HEK293 (cell line): ENCODE measurements around the gene NRL.

Experiments
- CTCF ChIP-seq: fragments of 450-650 bp; formaldehyde crosslinking; IDR thresholded peaks from 2 replicates; pipeline ENCODE4 v1.5.1; 2016; ENCODE audit warnings: missing biosample characterization, missing genetic modification characterization
- ZNF449 ChIP-seq: fragments of 450-650 bp; formaldehyde crosslinking; IDR thresholded peaks from 2 replicates; pipeline ENCODE4 v1.5.1; 2017; ENCODE audit warnings: missing biosample characterization, mild to moderate bottlenecking, missing genetic modification characterization, moderate library complexity
- ZNF513 ChIP-seq: fragments of 450-650 bp; IDR thresholded peaks from 2 replicates; pipeline ENCODE4 v1.5.1; 2018; ENCODE audit warnings: missing biosample characterization, missing genetic modification characterization

- TF ChIP-seq CTCF (tag by site-specific recombination) (no peak), ZNF449 (tag by site-specific recombination) (no peak), ZNF513 (tag by site-specific recombination) (no peak)
Observed at GRCh38 chr14:24081739-24082211, 33.0 kb downstream of the NRL start.
